Measurements from ENCODE around the gene KLC1. TPM values are rescaled to one million over a fixed set of nuclear protein-coding genes. Genes with fewer than 3 reads are reported as not detected.
A peak's percentile ranks its signal among the peaks of the same experiment; 100 is the strongest.

KLC1 gene
- total RNA-seq, 1 donor from 2014 or later, result 303 TPM

DNA sequence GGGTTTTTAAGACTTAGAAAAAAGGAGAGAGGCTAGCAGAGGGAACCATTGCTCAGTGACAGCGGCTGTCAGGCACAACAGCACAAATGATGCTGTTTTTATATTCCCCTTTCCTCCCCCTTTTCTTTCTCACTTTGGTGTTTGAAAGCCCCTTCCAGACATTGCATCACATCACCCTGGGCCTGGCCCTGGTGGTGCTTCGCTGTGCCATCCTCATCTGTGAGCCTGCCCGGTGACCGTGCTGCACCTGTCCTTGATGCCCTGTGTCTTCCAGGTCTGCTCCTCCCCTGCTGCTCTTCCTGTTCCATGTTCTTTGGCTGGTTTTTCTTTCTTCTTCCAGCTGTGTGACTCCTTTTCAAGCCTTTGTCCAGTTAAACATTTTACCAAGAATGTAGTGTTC, 24.8 kb downstream of the KLC1 start:
- ATAC-seq, result peak; percentile 28
- intact Hi-C loops (cut with DNase I), result no loop called here
- DNase-seq (ENCODE audit: low spot score), result no peak

- intact Hi-C loops (cut with DNase I), result no loop called here
- ATAC-seq (no peak), DNase-seq (ENCODE audit: low spot score) (no peak)
Observed at GRCh38 chr14:103654619-103655018, 25.6 kb downstream of the KLC1 start.

- DNase-seq (ENCODE audit: low spot score) (no peak), ATAC-seq (no peak)
- intact Hi-C loops (cut with DNase I), result no loop called here
Observed at GRCh38 chr14:103656031-103656755, 27.2 kb downstream of the KLC1 start.

- DNase-seq (ENCODE audit: low spot score) (no peak), ATAC-seq (no peak)
- intact Hi-C loops (cut with DNase I), result no loop called here
Observed at GRCh38 chr14:103656756-103657133, 27.7 kb downstream of the KLC1 start.

DNA sequence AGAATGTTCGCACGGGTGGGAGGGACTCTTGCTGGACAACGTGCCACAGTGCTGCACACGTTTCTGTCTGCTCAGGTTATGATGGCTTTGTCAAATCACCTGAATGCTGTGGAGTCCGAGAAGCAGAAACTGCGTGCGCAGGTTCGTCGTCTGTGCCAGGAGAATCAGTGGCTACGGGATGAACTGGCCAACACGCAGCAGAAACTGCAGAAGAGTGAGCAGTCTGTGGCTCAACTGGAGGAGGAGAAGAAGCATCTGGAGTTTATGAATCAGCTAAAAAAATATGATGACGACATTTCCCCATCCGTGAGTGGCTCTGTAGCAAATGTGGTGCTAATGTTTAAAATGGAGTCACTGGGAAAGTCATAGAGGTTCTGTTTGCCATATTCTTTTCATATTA, 28.5 kb downstream of the KLC1 start:
- ATAC-seq, result no peak
- intact Hi-C loops (cut with DNase I), result no loop called here
- no peak for DNase-seq (ENCODE audit: low spot score)

DNA sequence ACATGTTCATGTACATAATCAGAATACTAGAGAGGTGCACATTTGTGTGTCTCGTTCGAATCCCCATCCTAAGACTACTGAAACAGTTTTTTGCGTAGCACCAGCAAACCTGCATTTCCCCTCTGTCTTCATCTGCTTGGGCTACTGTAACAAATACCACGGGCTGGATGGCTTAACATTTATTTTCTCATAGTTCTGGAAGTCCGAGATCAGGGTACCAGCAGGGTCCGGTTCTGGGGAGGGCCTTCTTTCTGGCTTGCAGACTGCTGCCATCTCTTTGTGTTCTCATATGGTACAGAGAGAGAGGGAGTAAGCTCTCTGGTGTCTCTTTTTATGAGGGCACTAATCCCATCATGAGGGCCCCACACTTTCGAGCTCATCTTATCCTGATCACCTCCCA, 30.6 kb downstream of the KLC1 start:
- intact Hi-C loops (cut with DNase I), result no loop called here
- DNase-seq (ENCODE audit: low spot score) (no peak), ATAC-seq (no peak)

DNA sequence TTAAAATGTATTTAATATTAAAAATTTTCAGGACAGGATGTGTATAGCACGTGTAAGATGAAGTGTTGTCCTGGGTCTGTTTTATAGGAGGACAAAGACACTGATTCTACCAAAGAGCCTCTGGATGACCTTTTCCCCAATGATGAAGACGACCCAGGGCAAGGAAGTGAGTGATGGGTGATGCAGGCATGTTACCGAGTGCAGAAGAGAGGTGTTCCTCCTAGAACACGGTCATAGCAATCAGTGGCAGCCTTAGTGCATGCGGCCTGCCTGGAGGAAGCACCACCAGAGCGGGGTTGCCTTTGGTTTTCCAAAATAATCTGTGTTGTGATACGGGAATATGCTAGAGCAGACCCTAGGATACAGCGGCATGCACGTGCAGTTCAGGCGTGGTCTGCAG, 33.0 kb downstream of the KLC1 start:
- ATAC-seq (no peak), DNase-seq (ENCODE audit: low spot score) (no peak)
- intact Hi-C loops (cut with DNase I), result no loop called here

DNA sequence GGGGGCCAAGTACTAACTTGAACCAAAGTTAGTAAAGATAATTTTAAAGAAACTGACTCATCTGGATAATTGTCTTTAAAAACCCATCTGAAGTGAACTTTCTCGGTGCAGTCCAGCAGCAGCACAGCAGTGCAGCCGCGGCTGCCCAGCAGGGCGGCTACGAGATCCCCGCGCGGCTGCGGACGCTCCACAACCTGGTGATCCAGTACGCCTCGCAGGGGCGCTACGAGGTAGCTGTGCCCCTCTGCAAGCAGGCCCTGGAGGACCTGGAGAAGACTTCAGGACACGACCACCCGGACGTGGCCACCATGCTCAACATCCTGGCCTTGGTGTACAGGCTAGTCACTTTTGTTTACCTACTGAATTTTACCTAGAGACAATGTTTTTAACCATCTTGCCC, 33.6 kb downstream of the KLC1 start:
- DNase-seq (ENCODE audit: low spot score) (no peak), ATAC-seq (no peak)
- intact Hi-C loops (cut with DNase I), result no loop called here

DNA sequence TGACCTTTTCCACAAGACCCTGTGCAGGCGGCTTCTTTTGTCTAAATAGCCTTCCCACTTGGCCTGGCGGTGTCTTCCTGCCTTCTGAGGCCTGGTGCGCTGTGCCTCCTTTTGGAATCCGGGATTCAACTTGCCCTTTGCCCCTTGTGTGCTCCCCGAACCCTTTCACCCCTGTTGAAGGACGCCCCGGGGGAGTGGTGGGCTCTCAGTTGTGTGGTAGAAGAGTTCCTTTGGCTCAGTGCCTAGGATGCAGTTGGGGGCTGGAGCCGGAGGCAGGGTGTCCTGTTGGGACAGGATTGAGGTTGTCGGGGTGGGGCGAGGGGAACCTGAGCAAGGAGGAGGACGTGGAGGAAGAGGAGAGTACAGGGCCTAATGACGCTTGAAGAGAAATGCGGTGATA, 34.5 kb downstream of the KLC1 start:
- intact Hi-C loops (cut with DNase I), result no loop called here

GRCh38 chr14:103667671-103668070, 38.7 kb downstream of the KLC1 start:
- ATAC-seq, result no peak
- intact Hi-C loops (cut with DNase I), result no loop called here
- DNase-seq (ENCODE audit: low spot score), result no peak

More for the DNA sequence above, 34.5 kb downstream of the KLC1 start:
- ATAC-seq, result no peak
- DNase-seq (ENCODE audit: low spot score), result no peak

DNA sequence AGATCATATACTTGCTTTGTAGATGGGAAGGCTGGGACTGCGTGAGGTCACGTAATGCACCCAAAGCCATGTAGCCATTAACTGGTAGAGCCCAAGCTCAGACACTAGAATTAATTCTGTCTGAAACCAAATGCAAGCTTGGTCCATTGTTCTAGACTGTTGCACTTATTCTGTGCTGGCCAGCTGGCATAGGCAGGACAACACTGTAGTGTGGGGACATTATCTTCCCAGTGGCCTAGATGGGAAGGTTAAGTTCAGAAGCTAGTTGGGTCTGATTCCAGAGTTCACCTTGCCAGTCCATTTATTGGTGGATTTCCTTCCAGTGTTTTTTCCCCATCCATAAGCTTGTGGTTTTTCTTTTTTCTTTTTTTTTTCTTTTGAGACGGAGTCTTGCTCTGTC, 39.1 kb downstream of the KLC1 start:
- ATAC-seq (no peak), DNase-seq (ENCODE audit: low spot score) (no peak)
- intact Hi-C loops (cut with DNase I), result no loop called here

GRCh38 chr14:103669370-103669769, 40.4 kb downstream of the KLC1 start:
- ATAC-seq, result no peak
- intact Hi-C loops (cut with DNase I), result no loop called here
- DNase-seq (ENCODE audit: low spot score), result no peak

GRCh38 chr14:103671911-103672310, 42.9 kb downstream of the KLC1 start:
- no peak for DNase-seq (ENCODE audit: low spot score)
- no peak for ATAC-seq

GRCh38 chr14:103675957-103676356, 46.9 kb downstream of the KLC1 start:
- DNase-seq (ENCODE audit: low spot score) (no peak), ATAC-seq (no peak)
- intact Hi-C loops (cut with DNase I), result no loop called here

More at GRCh38 chr14:103671911-103672310, 42.9 kb downstream of the KLC1 start:
- intact Hi-C loops (cut with DNase I), result no loop called here

GRCh38 chr14:103676881-103677675, 48.1 kb downstream of the KLC1 start:
- ATAC-seq, result no peak
- intact Hi-C loops (cut with DNase I), result no loop called here
- DNase-seq (ENCODE audit: low spot score), result no peak

DNA sequence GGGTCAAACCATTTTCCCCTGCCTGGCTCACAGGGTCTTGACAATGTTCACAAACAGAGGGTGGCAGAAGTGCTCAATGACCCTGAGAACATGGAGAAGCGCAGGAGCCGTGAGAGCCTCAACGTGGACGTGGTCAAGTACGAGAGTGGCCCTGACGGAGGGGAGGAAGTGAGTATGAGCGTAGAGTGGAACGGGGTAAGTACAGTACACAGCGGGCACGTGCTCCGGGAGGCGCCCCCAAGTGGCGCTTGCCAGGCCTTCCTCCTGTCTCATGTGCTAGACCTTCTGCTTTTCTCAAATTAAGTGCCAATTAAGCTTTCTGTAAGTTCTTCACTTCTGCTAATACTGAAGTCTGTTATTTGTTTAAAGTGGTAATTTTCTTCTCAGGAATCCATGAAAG, 50.3 kb downstream of the KLC1 start:
- DNase-seq (ENCODE audit: low spot score), result peak; percentile 66
- peak; percentile 81 for ATAC-seq
- intact Hi-C loops (cut with DNase I), result no loop called here

DNA sequence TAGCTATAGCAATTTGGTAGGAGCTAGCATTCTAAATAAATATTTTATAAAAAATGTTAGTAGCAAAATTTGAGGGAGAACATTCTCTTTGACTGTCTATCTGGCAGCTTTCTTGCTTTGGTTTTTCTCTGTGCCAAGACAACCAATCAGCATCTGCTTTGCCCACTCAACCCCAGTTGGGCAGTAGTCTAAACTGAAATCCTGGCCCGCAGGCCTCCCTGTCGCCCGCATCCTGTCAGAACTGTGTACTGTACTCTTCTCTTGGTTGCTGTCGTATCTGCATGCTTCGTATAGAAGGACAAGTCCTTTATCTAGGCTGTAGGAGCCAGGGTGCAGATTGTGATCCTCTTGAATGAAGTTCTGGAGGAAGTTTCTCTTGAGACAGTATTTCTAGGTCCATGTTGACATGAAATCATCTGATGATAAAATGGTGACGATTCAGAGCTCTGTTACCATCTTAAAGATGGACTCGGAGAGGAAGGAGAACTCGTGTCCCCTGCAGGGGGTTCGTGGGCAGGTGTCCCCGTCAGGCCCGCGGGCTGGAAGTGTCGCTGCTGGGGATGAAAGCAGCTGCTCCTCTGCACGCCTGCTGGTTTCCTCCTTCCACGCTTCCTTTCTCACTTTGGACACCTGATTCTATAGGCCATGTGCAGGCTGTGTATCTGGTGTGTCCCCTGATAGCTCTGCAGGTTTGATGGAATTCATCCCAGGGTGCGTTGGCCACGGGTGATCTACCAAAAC, 51.6 kb downstream of the KLC1 start:
- ATAC-seq, result no peak
- DNase-seq (ENCODE audit: low spot score), result no peak
- intact Hi-C loops (cut with DNase I), result no loop called here

GRCh38 chr14:103683139-103683538, 54.1 kb downstream of the KLC1 start:
- no peak for ATAC-seq
- DNase-seq (ENCODE audit: low spot score), result no peak
- intact Hi-C loops (cut with DNase I), result no loop called here

DNA sequence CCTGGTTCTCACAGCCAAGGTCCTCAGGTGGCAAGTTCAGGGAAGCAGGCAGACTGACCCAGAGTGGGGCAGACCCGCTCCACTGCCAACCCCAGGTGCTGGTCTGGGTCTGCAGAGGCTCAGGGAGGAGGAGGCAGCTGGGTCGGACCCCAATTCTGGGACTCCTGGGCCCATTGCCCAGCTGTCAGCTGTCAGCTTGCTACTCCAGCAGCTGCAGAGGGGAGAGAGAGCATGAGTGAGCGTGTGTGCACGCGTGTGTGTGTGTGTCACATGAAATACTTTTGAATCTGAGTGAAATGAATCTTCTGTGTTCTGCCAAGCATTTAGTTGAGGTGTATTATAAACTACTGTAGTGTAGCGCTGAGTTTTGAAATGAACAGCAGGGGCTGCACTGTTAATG, 55.5 kb downstream of the KLC1 start:
- DNase-seq (ENCODE audit: low spot score), result no peak
- intact Hi-C loops (cut with DNase I), result no loop called here

DNA sequence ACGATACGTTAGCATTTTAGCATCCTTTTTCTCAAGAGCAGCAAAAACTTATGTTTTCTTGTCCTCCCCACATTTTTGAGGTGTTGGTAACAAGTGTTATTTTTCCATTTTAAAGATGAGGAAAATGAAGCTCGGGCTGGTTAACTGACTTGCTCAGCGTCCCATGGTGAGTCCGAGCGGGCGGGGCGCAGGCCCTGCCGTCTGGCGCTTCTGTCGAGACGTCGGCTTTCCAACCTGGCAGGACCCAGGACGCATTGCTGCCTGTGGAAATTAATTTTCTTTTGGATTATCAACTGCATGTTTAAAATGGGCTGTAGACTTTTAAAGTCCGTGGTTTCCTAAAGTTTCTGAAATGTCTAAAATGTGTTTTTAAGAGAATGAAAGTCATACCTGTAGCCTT, 55.9 kb downstream of the KLC1 start:
- ATAC-seq (no peak), DNase-seq (ENCODE audit: low spot score) (no peak)
- intact Hi-C loops (cut with DNase I), result no loop called here

More for the DNA sequence above, 55.5 kb downstream of the KLC1 start:
- ATAC-seq, result no peak

All from sciatic nerve (tissue), 2 donors.